CD4-positive, alpha-beta T cell (primary cell): ENCODE results near the gene TPM3. TPM values are rescaled to one million over a fixed set of nuclear protein-coding genes. Genes with fewer than 3 reads are reported as not detected.

Experiments used
- ATAC-seq: fragments of 200-7000 bp; cut with Tn5 transposase; one replicate; pipeline ENCODE4 v1.10.0; 2022; ENCODE audit warnings: mild to moderate bottlenecking; ENCODE audit not compliant: poor library complexity
- CTCF ChIA-PET: fragments of 350-600 bp; sonication (Branson Sonifier 250); formaldehyde crosslinking; loops from one replicate; lab custom pipeline; 2021; ENCODE audit warnings: antibody characterized with exemption, inconsistent platforms; lab: Charles Lee
- POLR2A ChIA-PET: fragments of 350-600 bp; sonication (Branson Sonifier 250); formaldehyde crosslinking; loops from one replicate; lab custom pipeline; 2021; ENCODE audit warnings: antibody characterized with exemption, inconsistent platforms; lab: Charles Lee
- DNase-seq, 14 experiments: peaks; one replicate each; pipeline ENCODE4 v3.0.0-alpha.2; 2013 to 2020; ENCODE audit warnings: mixed read lengths in 2 of 14
- H3K27ac ChIP-seq, 2 donors: one replicate each; pipeline versions ENCODE4 v1.5.1 to v1.7.0; 2013; ENCODE audit warnings: low read length in 2 of 2, low read depth in 1 of 2, mild to moderate bottlenecking in 1 of 2
- H3K27me3 ChIP-seq, 2 experiments: 1 replicate in 1 of 2; 2 replicates in 1 of 2; pipeline versions ENCODE4 v1.6.1 to v1.7.0; 2013; ENCODE audit warnings: low read length in 2 of 2, control low read depth in 1 of 2, mild to moderate bottlenecking in 1 of 2, moderate library complexity in 1 of 2; ENCODE audit not compliant: insufficient read depth in 2 of 2, control insufficient read depth in 1 of 2
- H3K36me3 ChIP-seq: one replicate; pipeline ENCODE4 v1.6.1; 2013; ENCODE audit warnings: low read length, control low read depth; ENCODE audit not compliant: insufficient read depth
- H3K4me1 ChIP-seq: one replicate; pipeline ENCODE4 v1.6.1; 2013; ENCODE audit warnings: low read length, control low read depth; ENCODE audit not compliant: insufficient read depth
- H3K4me3 ChIP-seq: one replicate; pipeline ENCODE4 v1.5.1; 2013; ENCODE audit warnings: mild to moderate bottlenecking, low read length, moderate library complexity
- H3K9me3 ChIP-seq, 2 experiments: 1 replicate in 1 of 2; 2 replicates in 1 of 2; pipeline versions ENCODE4 v1.6.1 to v1.7.0; 2013; ENCODE audit warnings: low read length in 2 of 2, mild to moderate bottlenecking in 2 of 2, control low read depth in 1 of 2, moderate library complexity in 1 of 2; ENCODE audit not compliant: control insufficient read depth in 1 of 2, insufficient read depth in 1 of 2
- H3K27ac Mint-ChIP-seq: one replicate; pipeline ENCODE4 v1.8.0; 2020; ENCODE audit warnings: mixed read lengths
- H3K27me3 Mint-ChIP-seq: one replicate; pipeline ENCODE4 v1.8.0; 2021; ENCODE audit warnings: mixed read lengths
- H3K36me3 Mint-ChIP-seq: one replicate; pipeline ENCODE4 v1.8.0; 2021; ENCODE audit warnings: low read depth, mixed read lengths
- H3K4me1 Mint-ChIP-seq: one replicate; pipeline ENCODE4 v1.8.0; 2021; ENCODE audit warnings: low read depth, mixed read lengths
- H3K4me3 Mint-ChIP-seq: one replicate; pipeline ENCODE4 v1.8.0; 2020; ENCODE audit warnings: mild to moderate bottlenecking, mixed read lengths
- H3K9me3 Mint-ChIP-seq: one replicate; pipeline ENCODE4 v1.8.0; 2020; ENCODE audit warnings: mixed read lengths
- CTCF ChIP-seq: fragments of 200-600 bp; IDR thresholded peaks from one replicate; pipeline ENCODE4 v1.8.0; 2022; ENCODE audit warnings: antibody characterized with exemption, mild to moderate bottlenecking
- intact Hi-C, 2 experiments: fragments of 100-400 bp; cut with DNase I in 1 of 2; cut with micrococcal nuclease in 1 of 2; formaldehyde crosslinking; loops; one replicate each; pipeline versions ENCODE4 v1.15.1 to v1.9.0; 2023 to 2025; cut with DNase I, micrococcal nuclease
- total RNA-seq, 174 experiments: library from RNA in 2 of 174; stranded (reverse) in 2 of 174; gene quantifications; one replicate each; pipeline ENCODE4 v1.2.3 and lab custom pipeline; 2021 to 2026

The TPM3 gene
- total RNA-seq, 2 experiments from 2014 or later: 345 to 357 TPM

GRCh38 chr1:154142358-154142757 is 49.5 kb downstream of the TPM3 start:
- H3K27ac Mint-ChIP-seq: no peak overlapping the region
- no peak overlapping the region for H3K4me3 Mint-ChIP-seq
- no peaks in the 10 kb centered on the region for H3K4me1 Mint-ChIP-seq
- Histone ChIP-seq H3K9me3 (no peaks in the 10 kb centered on the region), H3K27me3 (no peaks in the 10 kb centered on the region), H3K27ac (no peak overlapping the region), H3K4me1 (no peaks in the 10 kb centered on the region), H3K36me3 (no peaks in the 10 kb centered on the region), H3K4me3 (no peak overlapping the region)
- no peaks in the 10 kb centered on the region for H3K9me3 Mint-ChIP-seq
- DNase-seq (no peak), ATAC-seq (no peak)
- TF ChIP-seq CTCF: no peak
- intact Hi-C loops: no loop called here
- ChIA-PET CTCF (no interaction called here), POLR2A (no interaction called here)
- H3K36me3 Mint-ChIP-seq: no peaks in the 10 kb centered on the region
- H3K27me3 Mint-ChIP-seq: no peaks in the 10 kb centered on the region

- ChIA-PET POLR2A (no interaction called here), CTCF (interaction anchor here (0.7 kb wide), 2 partner anchors 11 to 40 kb away, joined by 3 read pairs; no protein-coding TSS in a partner anchor)
- no peaks in the 10 kb centered on the region for H3K4me1 Mint-ChIP-seq
- no peaks in the 10 kb centered on the region for H3K9me3 ChIP-seq
- no peaks in the 10 kb centered on the region for H3K27me3 Mint-ChIP-seq
- H3K36me3 ChIP-seq: no peaks in the 10 kb centered on the region
- intact Hi-C loops: no loop called here
- TF ChIP-seq CTCF: no peak
- H3K27ac Mint-ChIP-seq: no peak overlapping the region
- H3K4me3 Mint-ChIP-seq: no peak overlapping the region
- DNase-seq: no peak
- no peaks in the 10 kb centered on the region for H3K27me3 ChIP-seq
- H3K9me3 Mint-ChIP-seq: no peaks in the 10 kb centered on the region
- no peaks in the 10 kb centered on the region for H3K36me3 Mint-ChIP-seq
- H3K4me3 ChIP-seq: no peak overlapping the region
- H3K4me1 ChIP-seq: no peaks in the 10 kb centered on the region
- no peak for ATAC-seq
- no peak overlapping the region for H3K27ac ChIP-seq
Observed at GRCh38 chr1:154141240-154141639, 50.7 kb downstream of the TPM3 start.

GRCh38 chr1:154137888-154138287 is 54.0 kb downstream of the TPM3 start:
- ATAC-seq: no peak
- no peak overlapping the region for H3K4me3 ChIP-seq
- TF ChIP-seq CTCF: no peak
- Mint-ChIP-seq H3K36me3 (no peaks in the 10 kb centered on the region), H3K27ac (no peak overlapping the region), H3K9me3 (no peaks in the 10 kb centered on the region), H3K4me3 (no peak overlapping the region), H3K4me1 (no peaks in the 10 kb centered on the region), H3K27me3 (no peaks in the 10 kb centered on the region)
- no peaks in the 10 kb centered on the region for H3K4me1 ChIP-seq
- DNase-seq: no peak
- H3K27ac ChIP-seq: no peak overlapping the region
- H3K9me3 ChIP-seq: no peaks in the 10 kb centered on the region
- ChIA-PET POLR2A (no interaction called here), CTCF (no interaction called here)
- intact Hi-C loops: no loop called here
- no peaks in the 10 kb centered on the region for H3K36me3 ChIP-seq
- no peaks in the 10 kb centered on the region for H3K27me3 ChIP-seq
